HG02938 (cell line): ENCODE measurements around the gene UGT1A5.

Experiments used
- ATAC-seq: cut with Tn5 transposase; IDR thresholded peaks from one replicate; pipeline ENCODE4 v1.9.1; 2021; ENCODE audit warnings: mild to moderate bottlenecking, moderate library complexity; ENCODE audit not compliant: unreplicated experiment

The UGT1A5 gene

DNA sequence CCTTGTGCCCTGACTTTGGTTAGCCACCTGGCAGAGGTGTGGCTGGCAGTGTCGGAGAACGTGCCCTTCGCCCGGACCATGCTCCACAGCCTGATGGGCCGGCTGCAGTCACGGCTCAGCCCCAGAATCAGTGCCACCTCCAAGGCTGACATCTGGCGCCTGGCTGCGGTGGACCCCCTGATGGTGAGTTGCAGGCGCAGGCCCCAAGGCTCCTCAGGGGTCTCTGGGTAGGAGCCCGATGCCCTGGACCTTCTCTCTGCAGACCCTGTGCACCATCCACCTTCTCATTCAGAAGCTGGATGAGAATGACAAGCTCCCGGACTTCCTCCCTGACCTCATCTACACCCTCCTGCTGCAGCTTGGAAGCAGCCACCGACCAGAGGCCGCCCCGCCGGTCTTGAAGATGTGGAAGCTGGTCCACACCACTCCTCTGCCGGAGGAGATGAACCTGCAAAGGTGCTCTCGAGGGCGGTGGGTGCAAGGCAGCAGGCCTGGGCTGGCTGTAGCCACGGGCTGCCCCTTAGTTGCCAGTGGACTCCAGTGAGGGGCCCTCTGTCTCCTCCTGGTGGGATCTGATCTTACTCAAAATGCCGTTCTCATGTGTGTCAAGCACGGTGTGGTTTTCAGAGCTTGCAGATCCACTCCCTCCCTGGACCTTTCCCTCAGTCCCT, 109.5 kb downstream of the UGT1A5 start:
- ATAC-seq: no peak
